ENCODE data around the gene TRABD2B.

- no peak for TF ChIP-seq POLR2AphosphoS5 (IDR thresholded peaks at IDR 0.05; ENCODE audit: low read depth, low read length)
- no peak for TF ChIP-seq TAF1 (IDR thresholded peaks at IDR 0.05; ENCODE audit: borderline replicate concordance, insufficient read depth, low read length)
- no peak for TF ChIP-seq REST (IDR thresholded peaks at IDR 0.05; ENCODE audit: insufficient read depth in 1 of 2, low read depth in 2 of 2, low read length in 2 of 2)
- TF ChIP-seq SIN3A (IDR thresholded peaks at IDR 0.05; ENCODE audit: borderline replicate concordance, insufficient read depth, low read length) = no peak
Measured at GRCh38 chr1:47911892-47912291, 85.3 kb downstream of the TRABD2B start.

All from PFSK-1 (cell line).